Measurements from ENCODE around the gene PI4K2B.
"Not testable (repeated sequence)": the region's sequence is repeated elsewhere in the genome, so short reads cannot be mapped to it uniquely, and the experiment has no call there.

Gene PI4K2B

DNA sequence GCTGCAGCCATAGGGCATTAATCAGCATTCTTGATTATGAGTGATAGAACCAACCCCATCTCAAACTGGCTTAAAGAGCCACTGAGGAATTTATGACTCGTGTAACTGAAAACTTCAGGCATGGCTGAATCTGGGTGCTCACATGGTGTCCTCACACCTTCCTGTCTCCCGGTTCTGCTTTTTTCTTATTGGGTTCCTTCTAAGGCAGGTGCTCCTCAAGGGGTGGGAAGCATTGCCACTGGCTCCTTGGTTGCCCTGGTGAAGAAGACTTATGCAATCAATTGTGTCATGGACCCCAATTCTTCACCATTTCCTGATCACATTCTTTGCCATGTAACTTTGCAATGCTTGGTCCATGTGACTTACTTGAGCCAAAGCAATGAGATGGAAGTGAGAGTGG, 74.5 kb downstream of the PI4K2B start:
- no peak for DNase-seq

DNA sequence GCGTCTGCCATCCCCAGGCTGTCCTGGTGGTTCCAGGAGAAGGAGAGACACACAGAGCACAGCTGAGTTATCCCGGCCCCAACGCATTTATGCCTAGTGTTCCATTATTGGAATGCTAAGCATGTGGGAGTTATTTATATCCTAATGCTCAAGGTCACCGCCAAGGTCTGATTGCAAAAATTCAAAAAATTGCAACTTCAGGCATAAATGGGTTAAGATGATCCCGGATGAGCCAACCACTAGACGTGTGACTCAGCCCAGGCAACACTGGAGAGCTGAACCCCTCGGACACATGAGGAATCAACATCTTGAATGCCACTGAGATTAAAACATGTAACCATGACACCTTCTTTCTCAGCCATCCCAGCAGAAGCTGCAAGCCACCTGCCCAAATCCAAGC, 74.9 kb downstream of the PI4K2B start:
- DNase-seq = no peak

DNA sequence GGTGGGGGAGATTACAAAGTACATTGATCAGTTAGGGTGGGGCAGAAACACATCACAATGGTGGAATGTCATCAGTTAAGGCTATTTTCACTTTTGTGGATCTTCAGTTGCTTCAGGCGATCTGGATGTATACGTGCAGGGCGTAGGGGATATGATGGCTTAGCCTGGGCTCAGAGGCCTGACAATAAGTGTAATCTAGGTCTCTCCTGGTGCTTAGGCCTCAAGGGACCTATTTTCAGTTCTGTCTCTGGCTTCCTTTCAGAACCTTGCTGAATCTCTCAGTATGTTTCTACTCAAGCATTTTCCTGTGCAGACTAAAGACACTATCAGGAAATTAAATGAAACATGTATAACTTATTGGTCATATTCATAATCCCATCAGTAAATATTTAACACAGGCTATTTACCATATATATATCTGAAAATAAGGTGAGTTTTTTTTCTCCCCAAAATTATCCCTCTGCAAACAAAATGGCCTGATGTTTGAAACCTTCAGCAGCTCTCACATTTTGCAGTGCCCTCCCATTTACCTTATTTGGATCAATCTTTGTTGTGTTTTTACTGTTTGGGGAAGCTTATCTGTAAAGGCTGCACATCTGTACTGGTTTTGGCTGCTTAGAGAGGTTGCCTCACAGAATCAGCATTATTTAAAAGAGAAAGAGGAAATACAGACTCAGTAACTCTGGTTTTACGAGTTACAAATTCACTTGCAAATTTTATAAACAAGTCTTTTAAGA, 76.4 kb downstream of the PI4K2B start:
- DNase-seq = no peak

DNA sequence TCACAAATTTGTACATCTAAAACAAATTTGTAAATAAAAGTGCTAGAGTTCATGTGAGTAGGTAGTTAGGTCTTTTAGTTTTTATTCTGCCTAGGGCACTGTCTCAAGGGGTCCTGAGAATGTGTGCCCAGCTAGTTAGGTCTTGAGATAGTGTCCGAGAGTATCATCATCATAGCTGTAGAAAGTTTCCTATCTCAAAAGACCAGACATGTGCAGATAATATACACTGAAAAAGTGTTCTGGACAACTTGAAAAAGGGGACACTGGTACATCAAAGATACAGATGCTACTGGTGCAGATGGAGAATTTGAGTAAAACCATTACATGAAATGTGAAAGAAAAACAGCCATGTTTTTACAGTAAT, 77.0 kb downstream of the PI4K2B start:
- DNase-seq = no peak

- peak; percentile 86 for DNase-seq
These were observed 78.8 kb downstream of the PI4K2B start, which contains the start of gene ZCCHC4 for GRCh38 chr4:25312496-25313200. Gene ZCCHC4 (plus strand): TSS chr4:25312774. CDS start chr4:25312810, 36 bp downstream.

GRCh38 chr4:25313201-25313895, 79.5 kb downstream of the PI4K2B start:
- DNase-seq = no peak

DNA sequence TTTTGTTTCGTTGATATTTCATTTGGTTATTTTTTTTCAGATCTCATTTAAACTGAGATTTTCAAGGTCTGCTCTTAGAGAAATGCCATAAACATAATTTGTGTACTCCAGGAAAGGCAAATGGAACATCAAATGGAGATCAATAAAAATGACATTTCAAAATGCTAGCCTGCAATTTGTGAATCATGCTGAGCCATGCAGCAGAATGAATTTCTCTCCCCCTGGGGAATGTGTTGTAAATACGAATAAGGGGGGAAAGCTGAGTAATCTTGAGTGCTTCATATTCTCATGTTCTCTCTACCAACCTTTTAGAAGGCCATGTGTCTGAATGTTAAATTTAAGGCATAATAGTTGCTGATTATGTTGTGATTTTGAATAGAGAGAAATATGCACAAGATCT, 86.5 kb downstream of the PI4K2B start:
- no peak for DNase-seq

GRCh38 chr4:25320773-25321172, 86.9 kb downstream of the PI4K2B start:
- no peak for DNase-seq

DNA sequence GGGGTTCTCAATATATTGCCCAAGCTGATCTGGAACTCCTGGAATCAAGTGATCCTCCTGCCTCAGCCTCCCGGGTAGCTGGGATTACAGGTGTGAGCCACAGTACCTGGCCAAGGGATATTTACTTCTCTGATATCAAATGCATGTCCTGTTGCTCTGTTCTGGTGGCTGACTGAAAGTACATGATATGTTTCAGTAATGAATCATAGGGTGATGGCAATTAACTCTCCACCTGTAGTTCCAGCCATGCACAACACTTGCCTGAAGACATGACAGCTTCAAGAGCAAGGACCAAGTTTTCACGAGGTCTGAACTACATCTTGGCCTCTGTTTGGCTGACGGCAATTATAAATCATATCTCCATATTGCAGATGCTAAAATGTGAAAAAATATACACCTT, 87.9 kb downstream of the PI4K2B start:
- DNase-seq = no peak

DNA sequence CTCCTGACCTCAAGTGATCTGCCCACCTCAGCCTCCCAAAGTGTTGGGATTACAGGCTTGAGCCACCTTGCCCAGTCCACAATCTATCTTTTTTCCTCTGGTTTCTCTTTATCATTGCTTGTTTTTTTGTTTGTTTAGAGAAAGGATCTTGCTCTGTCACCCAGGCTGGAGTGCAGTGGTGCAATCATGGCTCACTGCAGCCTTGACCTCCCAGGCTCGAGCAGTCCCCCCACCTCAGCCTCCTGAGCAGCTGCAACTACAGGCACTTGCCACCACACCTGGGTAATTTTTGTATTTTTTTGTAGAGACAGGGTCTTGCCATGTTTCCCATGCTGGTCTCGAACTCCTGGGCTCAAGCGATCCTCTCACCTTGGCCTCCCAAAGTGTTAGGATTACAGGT, 94.6 kb downstream of the PI4K2B start:
- not testable (repeated sequence) for DNase-seq
